ENCODE results near the gene CCNK.

Gene CCNK

DNA sequence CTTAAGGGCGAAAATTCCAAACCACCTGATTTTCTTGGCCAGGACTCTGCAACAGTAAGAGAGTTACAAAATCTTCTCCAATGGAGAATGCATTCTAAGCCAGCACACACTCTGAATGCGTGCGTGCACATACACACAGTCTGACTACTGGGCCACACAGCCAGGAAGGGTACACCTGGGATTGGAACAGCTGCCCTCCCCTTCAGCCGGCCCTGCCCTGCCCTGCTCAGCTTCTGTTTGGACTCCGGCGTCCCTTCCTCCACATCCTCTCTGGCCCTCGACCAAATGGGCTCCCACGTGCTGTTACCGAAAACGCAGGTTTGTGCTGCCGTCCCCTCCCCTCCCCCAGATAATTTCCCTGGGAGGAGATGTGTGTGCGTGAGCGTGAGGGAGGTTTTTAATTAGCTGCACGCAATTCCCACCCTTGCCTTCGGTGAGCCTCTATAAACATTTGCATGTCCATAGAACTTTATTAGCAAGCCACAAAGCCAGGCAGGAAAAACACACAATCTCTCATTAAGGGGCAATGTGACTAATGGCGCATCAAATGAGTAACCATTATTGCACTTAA lies 43.0 kb downstream of the CCNK start:
- Histone ChIP-seq H3K4me3 (ENCODE audit: low read depth in 1 of 2, low read length in 2 of 2) (no peak overlapping the region), H3K27me3 (ENCODE audit: control insufficient read depth in 1 of 2, insufficient read depth in 2 of 2, low read length in 2 of 2) (no peaks in the 10 kb centered on the region), H3K36me3 (ENCODE audit: control insufficient read depth in 1 of 2, insufficient read depth in 2 of 2, low read length in 2 of 2) (peaks cover 3 to 4% of the 10 kb centered on the region in 2 donors), H3K9ac (ENCODE audit: low read depth in 1 of 2, low read length in 2 of 2) (no peak overlapping the region), H3K9me3 (ENCODE audit: control insufficient read depth in 1 of 2, low read length in 2 of 2) (no peaks in the 10 kb centered on the region), H3K27ac (ENCODE audit: low read depth, low read length) (no peak overlapping the region), H3K4me1 (ENCODE audit: control insufficient read depth in 1 of 2, insufficient read depth in 2 of 2, low read length in 2 of 2) (peaks cover 3 to 17% of the 10 kb centered on the region in 2 donors)

- H3K4me1 ChIP-seq (ENCODE audit: control insufficient read depth in 1 of 2, insufficient read depth in 2 of 2, low read length in 2 of 2) = peaks cover 3 to 17% of the 10 kb centered on the region in 2 donors
- no peak overlapping the region for H3K9ac ChIP-seq (ENCODE audit: low read depth in 1 of 2, low read length in 2 of 2)
- H3K9me3 ChIP-seq (ENCODE audit: control insufficient read depth in 1 of 2, low read length in 2 of 2) = no peaks in the 10 kb centered on the region
- no peak overlapping the region for H3K27ac ChIP-seq (ENCODE audit: low read depth, low read length)
- no peak overlapping the region for H3K4me3 ChIP-seq (ENCODE audit: low read depth in 1 of 2, low read length in 2 of 2)
- H3K27me3 ChIP-seq (ENCODE audit: control insufficient read depth in 1 of 2, insufficient read depth in 2 of 2, low read length in 2 of 2) = no peaks in the 10 kb centered on the region
- peaks cover 3 to 4% of the 10 kb centered on the region in 2 donors for H3K36me3 ChIP-seq (ENCODE audit: control insufficient read depth in 1 of 2, insufficient read depth in 2 of 2, low read length in 2 of 2)
Observed at GRCh38 chr14:99524804-99525698, 43.8 kb downstream of the CCNK start.

DNA sequence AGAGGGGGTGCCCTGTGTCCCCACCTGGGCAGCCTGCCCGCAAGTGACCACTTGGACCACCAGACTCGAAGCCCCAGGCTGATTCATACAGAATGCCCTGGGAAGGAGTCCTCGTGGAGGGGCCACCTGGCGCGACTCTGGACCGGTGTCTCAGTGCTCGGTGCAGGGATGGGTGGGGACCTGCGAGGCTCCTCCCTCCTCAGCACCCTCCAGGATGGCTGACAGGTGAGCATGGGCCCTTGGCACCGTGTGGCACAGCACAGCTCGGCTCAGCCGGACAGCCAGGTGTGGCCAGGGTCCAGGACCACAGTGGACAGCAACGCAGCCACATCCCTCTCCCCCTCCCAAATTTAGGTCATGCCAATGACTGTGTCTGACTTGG lies 44.5 kb downstream of the CCNK start:
- H3K9ac ChIP-seq (ENCODE audit: low read depth in 1 of 2, low read length in 2 of 2) = no peak overlapping the region
- no peaks in the 10 kb centered on the region for H3K9me3 ChIP-seq (ENCODE audit: control insufficient read depth in 1 of 2, low read length in 2 of 2)
- no peaks in the 10 kb centered on the region for H3K27me3 ChIP-seq (ENCODE audit: control insufficient read depth in 1 of 2, insufficient read depth in 2 of 2, low read length in 2 of 2)
- no peak overlapping the region for H3K4me3 ChIP-seq (ENCODE audit: low read depth in 1 of 2, low read length in 2 of 2)
- peaks cover 3 to 4% of the 10 kb centered on the region in 2 donors for H3K36me3 ChIP-seq (ENCODE audit: control insufficient read depth in 1 of 2, insufficient read depth in 2 of 2, low read length in 2 of 2)
- H3K4me1 ChIP-seq (ENCODE audit: control insufficient read depth in 1 of 2, insufficient read depth in 2 of 2, low read length in 2 of 2) = peaks cover 3 to 17% of the 10 kb centered on the region in 2 donors
- no peak overlapping the region for H3K27ac ChIP-seq (ENCODE audit: low read depth, low read length)

DNA sequence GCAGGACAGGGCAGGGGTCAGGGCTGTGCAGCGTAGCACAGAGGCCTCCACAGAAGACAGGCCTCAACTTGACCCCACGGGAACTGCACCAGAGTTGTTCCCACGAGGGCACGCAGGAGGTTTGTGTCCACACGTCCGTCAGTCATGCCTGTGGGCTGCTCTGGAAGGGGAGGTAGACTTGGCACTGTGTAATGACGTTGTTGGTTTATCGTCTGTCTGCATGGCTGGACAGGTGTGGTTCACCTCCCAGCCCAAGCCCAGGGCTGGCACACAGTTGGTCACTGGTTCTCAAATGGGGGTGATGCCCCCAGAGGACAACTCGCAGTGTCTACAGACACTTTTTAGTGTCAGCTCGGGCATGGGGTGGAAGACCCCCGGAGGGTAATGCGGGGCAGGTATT lies 45.8 kb downstream of the CCNK start:
- no peaks in the 10 kb centered on the region for H3K27me3 ChIP-seq (ENCODE audit: control insufficient read depth in 1 of 2, insufficient read depth in 2 of 2, low read length in 2 of 2)
- peaks cover 3 to 4% of the 10 kb centered on the region in 2 donors for H3K36me3 ChIP-seq (ENCODE audit: control insufficient read depth in 1 of 2, insufficient read depth in 2 of 2, low read length in 2 of 2)
- H3K9ac ChIP-seq (ENCODE audit: low read depth in 1 of 2, low read length in 2 of 2) = no peak overlapping the region
- H3K9me3 ChIP-seq (ENCODE audit: control insufficient read depth in 1 of 2, low read length in 2 of 2) = no peaks in the 10 kb centered on the region
- peaks cover 3 to 17% of the 10 kb centered on the region in 2 donors for H3K4me1 ChIP-seq (ENCODE audit: control insufficient read depth in 1 of 2, insufficient read depth in 2 of 2, low read length in 2 of 2)
- H3K27ac ChIP-seq (ENCODE audit: low read depth, low read length) = no peak overlapping the region
- no peak overlapping the region for H3K4me3 ChIP-seq (ENCODE audit: low read depth in 1 of 2, low read length in 2 of 2)

GRCh38 chr14:99527427-99528076 lies 46.3 kb downstream of the CCNK start:
- Histone ChIP-seq H3K9ac (ENCODE audit: low read depth in 1 of 2, low read length in 2 of 2) (no peak overlapping the region), H3K4me1 (ENCODE audit: control insufficient read depth in 1 of 2, insufficient read depth in 2 of 2, low read length in 2 of 2) (peaks cover 3 to 17% of the 10 kb centered on the region in 2 donors), H3K36me3 (ENCODE audit: control insufficient read depth in 1 of 2, insufficient read depth in 2 of 2, low read length in 2 of 2) (peaks cover 3 to 4% of the 10 kb centered on the region in 2 donors), H3K27ac (ENCODE audit: low read depth, low read length) (no peak overlapping the region), H3K9me3 (ENCODE audit: control insufficient read depth in 1 of 2, low read length in 2 of 2) (no peaks in the 10 kb centered on the region), H3K27me3 (ENCODE audit: control insufficient read depth in 1 of 2, insufficient read depth in 2 of 2, low read length in 2 of 2) (no peaks in the 10 kb centered on the region), H3K4me3 (ENCODE audit: low read depth in 1 of 2, low read length in 2 of 2) (no peak overlapping the region)

DNA sequence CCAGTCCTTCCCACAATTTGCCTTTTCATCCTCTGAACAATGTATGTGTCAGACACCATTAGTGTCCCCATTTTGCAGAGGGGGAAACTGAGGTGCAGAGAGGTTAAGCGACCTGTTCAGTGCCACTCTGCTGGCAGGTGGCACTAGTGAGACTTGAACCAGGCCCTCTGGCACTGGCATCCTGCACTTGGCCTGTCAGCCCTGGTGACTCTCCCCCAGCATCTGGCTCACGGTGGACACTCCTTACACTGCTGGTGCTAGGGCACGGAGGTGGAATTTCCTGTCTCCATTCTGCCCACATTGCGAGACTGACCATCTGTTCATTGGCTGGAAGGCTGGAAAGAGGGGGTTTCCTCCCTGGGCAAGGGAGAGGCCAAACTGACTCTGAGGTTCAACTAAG lies 48.7 kb downstream of the CCNK start:
- Histone ChIP-seq H3K9ac (ENCODE audit: low read depth in 1 of 2, low read length in 2 of 2) (no peak overlapping the region), H3K4me1 (ENCODE audit: control insufficient read depth in 1 of 2, insufficient read depth in 2 of 2, low read length in 2 of 2) (peaks cover 0 to 3% of the 10 kb centered on the region in 2 donors), H3K9me3 (ENCODE audit: control insufficient read depth in 1 of 2, low read length in 2 of 2) (no peaks in the 10 kb centered on the region), H3K27ac (ENCODE audit: low read depth, low read length) (no peak overlapping the region), H3K4me3 (ENCODE audit: low read depth in 1 of 2, low read length in 2 of 2) (no peak overlapping the region), H3K27me3 (ENCODE audit: control insufficient read depth in 1 of 2, insufficient read depth in 2 of 2, low read length in 2 of 2) (no peaks in the 10 kb centered on the region), H3K36me3 (ENCODE audit: control insufficient read depth in 1 of 2, insufficient read depth in 2 of 2, low read length in 2 of 2) (peaks cover 3 to 4% of the 10 kb centered on the region in 2 donors)

DNA sequence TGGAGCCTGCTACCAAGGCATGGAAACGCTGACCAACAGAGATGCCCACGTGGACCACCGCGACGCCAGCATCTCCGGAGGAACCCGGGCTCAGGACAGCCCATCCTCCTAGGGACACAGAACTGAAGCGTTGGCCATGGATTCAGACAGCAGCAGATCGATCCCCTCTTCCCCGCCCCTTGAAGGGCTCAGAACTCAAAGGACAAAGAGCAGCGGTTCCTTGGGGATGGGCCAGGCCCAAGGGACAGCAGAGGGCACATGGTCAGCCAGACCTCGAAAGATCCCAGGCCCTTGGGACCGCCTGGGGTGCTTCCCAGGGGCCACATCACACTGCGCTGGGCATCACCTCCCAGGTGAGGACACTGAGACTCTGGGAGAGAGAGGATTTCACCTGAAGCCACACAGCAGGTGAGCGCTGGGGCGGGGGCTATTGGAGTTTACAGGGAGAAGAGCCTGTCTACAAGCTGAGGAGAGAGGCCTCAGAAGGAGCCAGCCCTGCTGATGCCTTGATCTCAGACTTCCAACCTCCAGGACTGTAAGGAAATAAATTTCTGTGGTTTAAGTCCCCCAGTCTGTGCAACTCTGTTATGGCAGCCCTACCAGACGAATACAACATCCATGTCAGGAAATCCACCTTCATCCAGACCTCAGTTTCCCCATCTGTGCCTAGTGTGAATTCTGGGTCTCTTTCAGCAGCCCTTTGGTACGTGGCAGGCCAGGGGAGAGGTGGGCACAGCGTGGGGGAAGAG lies 49.4 kb downstream of the CCNK start:
- Histone ChIP-seq H3K36me3 (ENCODE audit: control insufficient read depth in 1 of 2, insufficient read depth in 2 of 2, low read length in 2 of 2) (peaks cover 3 to 4% of the 10 kb centered on the region in 2 donors), H3K27ac (ENCODE audit: low read depth, low read length) (no peak overlapping the region), H3K4me3 (ENCODE audit: low read depth in 1 of 2, low read length in 2 of 2) (no peak overlapping the region), H3K4me1 (ENCODE audit: control insufficient read depth in 1 of 2, insufficient read depth in 2 of 2, low read length in 2 of 2) (no peaks in the 10 kb centered on the region), H3K9me3 (ENCODE audit: control insufficient read depth in 1 of 2, low read length in 2 of 2) (no peaks in the 10 kb centered on the region), H3K27me3 (ENCODE audit: control insufficient read depth in 1 of 2, insufficient read depth in 2 of 2, low read length in 2 of 2) (no peaks in the 10 kb centered on the region), H3K9ac (ENCODE audit: low read depth in 1 of 2, low read length in 2 of 2) (no peak overlapping the region)

DNA sequence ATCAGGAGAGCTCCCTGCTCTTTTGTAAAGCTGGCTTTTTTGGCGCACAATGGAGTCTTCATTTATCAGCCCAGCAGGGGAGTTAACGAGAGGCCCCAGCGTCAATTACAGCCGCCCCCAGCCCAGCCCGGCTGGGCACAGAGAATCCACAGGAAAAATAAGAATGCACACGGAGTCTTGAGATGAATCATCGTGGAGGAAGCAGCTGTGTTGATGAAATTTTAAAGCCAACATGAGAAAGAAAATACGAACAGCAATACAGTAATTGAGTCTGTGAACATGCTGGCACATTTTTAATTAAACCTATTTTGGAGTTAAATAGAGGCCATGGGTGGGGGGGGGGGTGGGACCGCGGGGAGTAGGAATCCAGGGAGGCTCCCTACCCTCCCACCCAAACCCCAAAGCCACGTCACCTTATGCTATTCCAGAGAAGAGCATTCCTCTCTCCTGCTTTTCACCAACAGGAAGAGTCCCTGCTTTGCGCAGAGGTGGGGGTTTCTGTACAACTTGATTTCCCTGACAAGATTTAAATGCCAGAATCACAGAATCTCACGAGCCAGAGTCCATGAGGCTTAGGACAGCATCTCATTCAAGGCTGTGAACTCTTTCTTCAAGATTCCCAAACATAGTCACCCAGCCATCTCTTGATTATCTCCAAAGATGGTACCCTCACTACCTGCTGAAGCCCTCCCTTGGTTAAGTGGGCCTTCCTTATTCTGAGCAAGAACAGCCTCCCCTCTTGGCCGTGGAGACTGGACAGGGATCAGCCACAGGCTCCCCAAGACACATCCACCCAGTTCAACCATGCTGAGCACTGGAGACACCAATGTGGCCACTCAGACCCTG lies 50.3 kb downstream of the CCNK start:
- Histone ChIP-seq H3K36me3 (ENCODE audit: control insufficient read depth in 1 of 2, insufficient read depth in 2 of 2, low read length in 2 of 2) (peaks cover 3 to 4% of the 10 kb centered on the region in 2 donors), H3K27ac (ENCODE audit: low read depth, low read length) (no peak overlapping the region), H3K9me3 (ENCODE audit: control insufficient read depth in 1 of 2, low read length in 2 of 2) (no peaks in the 10 kb centered on the region), H3K4me3 (ENCODE audit: low read depth in 1 of 2, low read length in 2 of 2) (no peak overlapping the region), H3K9ac (ENCODE audit: low read depth in 1 of 2, low read length in 2 of 2) (no peak overlapping the region), H3K4me1 (ENCODE audit: control insufficient read depth in 1 of 2, insufficient read depth in 2 of 2, low read length in 2 of 2) (no peaks in the 10 kb centered on the region), H3K27me3 (ENCODE audit: control insufficient read depth in 1 of 2, insufficient read depth in 2 of 2, low read length in 2 of 2) (no peaks in the 10 kb centered on the region)

GRCh38 chr14:99532310-99532709 lies 51.1 kb downstream of the CCNK start:
- H3K9me3 ChIP-seq (ENCODE audit: control insufficient read depth in 1 of 2, low read length in 2 of 2) = no peaks in the 10 kb centered on the region
- no peak overlapping the region for H3K9ac ChIP-seq (ENCODE audit: low read depth in 1 of 2, low read length in 2 of 2)
- H3K36me3 ChIP-seq (ENCODE audit: control insufficient read depth in 1 of 2, insufficient read depth in 2 of 2, low read length in 2 of 2) = no peaks in the 10 kb centered on the region
- no peaks in the 10 kb centered on the region for H3K4me1 ChIP-seq (ENCODE audit: control insufficient read depth in 1 of 2, insufficient read depth in 2 of 2, low read length in 2 of 2)
- no peak overlapping the region for H3K27ac ChIP-seq (ENCODE audit: low read depth, low read length)
- H3K27me3 ChIP-seq (ENCODE audit: control insufficient read depth in 1 of 2, insufficient read depth in 2 of 2, low read length in 2 of 2) = no peaks in the 10 kb centered on the region
- H3K4me3 ChIP-seq (ENCODE audit: low read depth in 1 of 2, low read length in 2 of 2) = no peak overlapping the region
